HCT116 (cell line): ENCODE data around the gene GPR171. TPM values are rescaled to one million over a fixed set of nuclear protein-coding genes. Genes with fewer than 3 reads are reported as not detected.

Source experiments
- ATAC-seq: fragments of 200-7000 bp; cut with Tn5 transposase; 2 replicates; pipeline ENCODE4 v1.9.1; 2020; ENCODE audit warnings: mild to moderate bottlenecking, moderate library complexity
- BruUV-seq: library from RNA; stranded (reverse); fragments of 400-500 nt; replicated peaks from 2 replicates; lab custom pipeline; 2021; lab: Mats Ljungman, UMichigan
- CTCF ChIA-PET: fragments of 300-600 bp; sonication (Branson Sonifier 250); formaldehyde crosslinking; loops from one replicate; lab custom pipeline; 2021; ENCODE audit warnings: antibody characterized with exemption; lab: Charles Lee
- POLR2A ChIA-PET: fragments of 300-600, 350-600 bp; sonication (Branson Sonifier 250); formaldehyde crosslinking; loops from one replicate; lab custom pipeline; 2021; ENCODE audit warnings: antibody characterized with exemption; lab: Charles Lee
- RAD21 ChIA-PET, 2 experiments: fragments of 300-600 bp; sonication (Branson Sonifier 250); formaldehyde crosslinking; loops; one replicate each; lab custom pipeline; 2023; ENCODE audit warnings: low total read pairs in 2 of 2; ENCODE audit not compliant: uncharacterized antibody in 2 of 2, unreplicated experiment in 2 of 2, low non-redundant PET in 1 of 2; lab: Charles Lee
- DNase-seq: peaks from one replicate; pipeline ENCODE4 v3.0.0-alpha.2; 2010; ENCODE audit warnings: low read depth, low spot score
- H2AFZ ChIP-seq: fragments of 200-600 bp; shearing (Covaris generic), sonication (generic); 2 replicates; pipeline ENCODE4 v1.6.1; 2017; ENCODE audit warnings: low read depth, mixed run types, mixed read lengths, antibody characterized with exemption, low read length; ENCODE audit not compliant: poor library complexity, severe bottlenecking
- H3K27ac ChIP-seq: 2 replicates; pipeline ENCODE4 v1.5.1; 2012; ENCODE audit warnings: low read depth, low read length
- H3K27me3 ChIP-seq: fragments of 200-600 bp; sonication (generic); 2 replicates; pipeline ENCODE4 v1.6.1; 2016; ENCODE audit warnings: mixed run types, low read length, mixed read lengths; ENCODE audit not compliant: insufficient read depth
- H3K36me3 ChIP-seq, 2 experiments: fragments of 200-500 bp in 1 of 2; fragments of 200-600 bp in 1 of 2; sonication (Bioruptor generic) in 1 of 2; sonication (generic) in 1 of 2; 2 replicates each; pipeline versions ENCODE4 v1.5.1 to v1.6.1; 2014 to 2016; ENCODE audit warnings: low read length in 2 of 2, inconsistent platforms in 1 of 2, mixed read lengths in 1 of 2, mixed run types in 1 of 2; ENCODE audit not compliant: insufficient read depth in 2 of 2, control insufficient read depth in 1 of 2
- H3K4me1 ChIP-seq, 2 experiments: fragments of 200-600 bp in 1 of 2; sonication (generic) in 1 of 2; 2 replicates each; pipeline versions ENCODE4 v1.5.1 to v1.6.1; 2012 to 2017; ENCODE audit warnings: low read length in 2 of 2, inconsistent platforms in 1 of 2, mild to moderate bottlenecking in 1 of 2, mixed read lengths in 1 of 2, mixed run types in 1 of 2, moderate library complexity in 1 of 2; ENCODE audit not compliant: insufficient read depth in 2 of 2, control insufficient read depth in 1 of 2
- H3K4me2 ChIP-seq: fragments of 200-600 bp; sonication (generic); 2 replicates; pipeline ENCODE4 v1.6.1; 2017; ENCODE audit warnings: mixed run types, low read length, mixed read lengths
- H3K4me3 ChIP-seq, 2 experiments: fragments of 200-600 bp in 1 of 2; sonication (generic) in 1 of 2; replicated peaks in 1 of 2; 2 replicates each; pipeline ENCODE4 v1.5.1; 2011 to 2016; ENCODE audit warnings: low read length in 2 of 2, control low read depth in 1 of 2, low read depth in 1 of 2, mild to moderate bottlenecking in 1 of 2, mixed read lengths in 1 of 2, mixed run types in 1 of 2
- H3K79me2 ChIP-seq: fragments of 200-600 bp; sonication (generic); 2 replicates; pipeline ENCODE4 v1.6.1; 2017; ENCODE audit warnings: mild to moderate bottlenecking, mixed run types, low read length, moderate library complexity, mixed read lengths; ENCODE audit not compliant: insufficient read depth
- H3K9ac ChIP-seq: fragments of 200-600 bp; sonication (generic); 2 replicates; pipeline ENCODE4 v1.6.1; 2016; ENCODE audit warnings: low read length, mixed read lengths
- H3K9me2 ChIP-seq: fragments of 200-600 bp; sonication (generic), shearing (Covaris generic); 2 replicates; pipeline ENCODE4 v1.6.1; 2017; ENCODE audit warnings: mixed run types, mild to moderate bottlenecking, moderate library complexity; ENCODE audit not compliant: insufficient read depth
- H3K9me3 ChIP-seq, 2 experiments: fragments of 200-500 bp in 1 of 2; fragments of 200-600 bp in 1 of 2; sonication (Bioruptor generic) in 1 of 2; sonication (generic) in 1 of 2; 2 replicates each; pipeline ENCODE4 v1.6.1; 2014 to 2017; ENCODE audit warnings: low read length in 2 of 2, mixed read lengths in 2 of 2, inconsistent platforms in 1 of 2, low read depth in 1 of 2, mild to moderate bottlenecking in 1 of 2, mixed run types in 1 of 2, moderate library complexity in 1 of 2; ENCODE audit not compliant: control insufficient read depth in 1 of 2, insufficient read depth in 1 of 2
- H4K20me1 ChIP-seq: fragments of 200-600 bp; sonication (generic), shearing (Covaris generic); 2 replicates; pipeline ENCODE4 v1.6.1; 2017; ENCODE audit warnings: mixed run types, mild to moderate bottlenecking, moderate library complexity; ENCODE audit not compliant: insufficient read depth
- ATF3 ChIP-seq: IDR thresholded peaks from 2 replicates; pipeline ENCODE4 v1.6.1; 2012
- CBX3 ChIP-seq: IDR thresholded peaks from 2 replicates; pipeline ENCODE4 v1.6.1; 2012; ENCODE audit warnings: low read depth
- CEBPB ChIP-seq: IDR thresholded peaks from 2 replicates; pipeline ENCODE4 v1.6.1; 2012; ENCODE audit warnings: low read depth
- CTCF ChIP-seq, 3 experiments: fragments of 200-600 bp in 1 of 3; sonication (generic) in 1 of 3; IDR thresholded peaks in 2 of 3; conservative IDR thresholded peaks in 1 of 3; 2 replicates each; pipeline ENCODE4 v1.5.1; 2012 to 2017; ENCODE audit warnings: low read depth in 2 of 3, low read length in 2 of 3, antibody characterized with exemption in 1 of 3, borderline replicate concordance in 1 of 3, control low read depth in 1 of 3, mild to moderate bottlenecking in 1 of 3, mixed read lengths in 1 of 3, mixed run types in 1 of 3, moderate library complexity in 1 of 3; ENCODE audit not compliant: insufficient read depth in 1 of 3
- EGR1 ChIP-seq: IDR thresholded peaks from 2 replicates; pipeline ENCODE4 v1.6.1; 2012; ENCODE audit warnings: low read depth
- ELF1 ChIP-seq: IDR thresholded peaks from 2 replicates; pipeline ENCODE4 v1.6.1; 2012; ENCODE audit warnings: low read depth, borderline replicate concordance
- EZH2phosphoT487 ChIP-seq: fragments of 200-600 bp; IDR thresholded peaks from 2 replicates; pipeline ENCODE4 v1.6.1; 2018; ENCODE audit warnings: antibody characterized with exemption, borderline replicate concordance
- JUND ChIP-seq: IDR thresholded peaks from 2 replicates; pipeline ENCODE4 v1.6.1; 2012
- MAX ChIP-seq: IDR thresholded peaks from 2 replicates; pipeline ENCODE4 v1.6.1; 2012
- POLR2A ChIP-seq: IDR thresholded peaks from 2 replicates; pipeline ENCODE4 v1.7.0; 2011; ENCODE audit warnings: borderline replicate concordance; ENCODE audit not compliant: insufficient read depth, insufficient read length; ENCODE audit errors: extremely low read depth
- POLR2AphosphoS5 ChIP-seq: IDR thresholded peaks from 2 replicates; pipeline ENCODE4 v1.6.1; 2011; ENCODE audit warnings: mild to moderate bottlenecking, low read depth, low read length, moderate library complexity
- RAD21 ChIP-seq: IDR thresholded peaks from 2 replicates; pipeline ENCODE4 v1.6.1; 2012; ENCODE audit warnings: low read depth, mild to moderate bottlenecking
- REST ChIP-seq: IDR thresholded peaks from 2 replicates; pipeline ENCODE4 v1.6.1; 2012; ENCODE audit warnings: low read depth
- SIN3A ChIP-seq: IDR thresholded peaks from 2 replicates; pipeline ENCODE4 v1.6.1; 2012; ENCODE audit warnings: low read depth
- SP1 ChIP-seq: IDR thresholded peaks from 2 replicates; pipeline ENCODE4 v1.6.1; 2012; ENCODE audit warnings: low read depth
- SRF ChIP-seq: IDR thresholded peaks from 2 replicates; pipeline ENCODE4 v1.6.1; 2012; ENCODE audit warnings: low read depth
- TCF7L2 ChIP-seq: IDR thresholded peaks from 2 replicates; pipeline ENCODE4 v1.7.0; 2011; ENCODE audit warnings: borderline replicate concordance, inconsistent platforms; ENCODE audit not compliant: insufficient read depth, insufficient read length; ENCODE audit errors: extremely low read depth
- ZFX ChIP-seq: fragments of 450-650 bp; IDR thresholded peaks from 2 replicates; pipeline ENCODE4 v1.6.1; 2017
- ZNF274 ChIP-seq: fragments of 200-500 bp; sonication (Bioruptor generic); IDR thresholded peaks from 2 replicates; pipeline ENCODE4 v1.6.1; 2014; ENCODE audit warnings: mild to moderate bottlenecking, low read depth, low read length, inconsistent platforms
- intact Hi-C: fragments of 100-400 bp; cut with micrococcal nuclease; formaldehyde crosslinking; loops from 2 replicates; pipeline ENCODE4 v1.10.0; 2022
- total RNA-seq: library from RNA; stranded (reverse); gene quantifications from one replicate; pipeline ENCODE4 v1.2.1, GENCODE V29; 2021; ENCODE audit not compliant: unreplicated experiment

GPR171 gene
- total RNA-seq, 1 experiment from 2014 or later = not detected

GRCh38 chr3:151197228-151197627, 5.8 kb downstream of the GPR171 start:
- H3K4me2 ChIP-seq = no peak overlapping the region
- ATAC-seq = no peak
- no peak for TF ChIP-seq ATF3
- no peak for TF ChIP-seq TCF7L2
- no peak for TF ChIP-seq SP1
- TF ChIP-seq RAD21 = no peak
- no peak for TF ChIP-seq CBX3
- no peak for TF ChIP-seq POLR2AphosphoS5
- no peak for TF ChIP-seq ZFX
- TF ChIP-seq SRF = no peak
- no peak for TF ChIP-seq SIN3A
- no peak for TF ChIP-seq CEBPB
- no peak for TF ChIP-seq ELF1
- no peak for TF ChIP-seq ZNF274
- TF ChIP-seq REST = no peak
- TF ChIP-seq EGR1 = no peak
- no peak for TF ChIP-seq EZH2phosphoT487
- TF ChIP-seq MAX = no peak
- no peak for TF ChIP-seq POLR2A
- TF ChIP-seq CTCF (IDR thresholded peaks at IDR 0.05 in 2 of 3, conservative IDR thresholded peaks at IDR 0.05 in 1 of 3; ENCODE audit: borderline replicate concordance in 1 of 3, insufficient read depth in 1 of 3, low read depth in 2 of 3, low read length in 2 of 3) = no peak
- no peak for TF ChIP-seq JUND
- TF ChIP-seq, all 23 proteins: peak for 0
- H2AFZ ChIP-seq = no peak overlapping the region
- ChIA-PET RAD21 (no interaction called here), CTCF (no interaction called here), POLR2A (no interaction called here)
- H3K27me3 ChIP-seq = no peaks in the 10 kb centered on the region
- H3K9ac ChIP-seq = no peak overlapping the region
- H4K20me1 ChIP-seq = no peaks in the 10 kb centered on the region
- no peak overlapping the region for H3K27ac ChIP-seq
- BruUV-seq = no TSS peak
- intact Hi-C loops = no loop called here
- no peak for DNase-seq
- 0 out of 2 replicates have a peak, but pooled peaks cover 3% of the 10 kb centered on the region for H3K9me2 ChIP-seq
- H3K4me3 ChIP-seq = no peak overlapping the region
- no peaks in the 10 kb centered on the region for H3K79me2 ChIP-seq
- no peaks in the 10 kb centered on the region for H3K36me3 ChIP-seq
- H3K4me1 ChIP-seq = no peaks in the 10 kb centered on the region
- no peaks in the 10 kb centered on the region for H3K9me3 ChIP-seq
